Activated CD8-positive, alpha-beta memory T cell treated with anti-CD3 and anti-CD28 coated beads for 1 hour (primary cell): ENCODE data around the gene DPF3.
"Not testable (repeated sequence)": the region's sequence is repeated elsewhere in the genome, so short reads cannot be mapped to it uniquely, and the experiment has no call there.

Experiments
- DNase-seq, 2 donors: peaks; one replicate each; pipeline ENCODE4 v3.0.0-alpha.2; 2020; ENCODE audit warnings: low read depth in 1 of 2; ENCODE audit errors: extremely low read depth in 1 of 2

DPF3 gene

GRCh38 chr14:72776701-72777261 lies 117.1 kb downstream of the DPF3 start:
- no peak for DNase-seq

- DNase-seq: no peak
These were observed 117.9 kb downstream of the DPF3 start for GRCh38 chr14:72775923-72776554.

GRCh38 chr14:72774894-72775620 lies 118.8 kb downstream of the DPF3 start:
- no peak for DNase-seq

- no peak for DNase-seq
These were observed 119.8 kb downstream of the DPF3 start for GRCh38 chr14:72774141-72774540.

- no peak for DNase-seq
These were observed 122.3 kb downstream of the DPF3 start for GRCh38 chr14:72771561-72771960.

- no peak for DNase-seq
These were observed 127.6 kb downstream of the DPF3 start for GRCh38 chr14:72766296-72766695.

GRCh38 chr14:72763892-72764291 lies 130.0 kb downstream of the DPF3 start:
- DNase-seq: no peak

GRCh38 chr14:72759670-72760069 lies 134.2 kb downstream of the DPF3 start:
- DNase-seq: no peak

GRCh38 chr14:72758993-72759392 lies 134.9 kb downstream of the DPF3 start:
- no peak for DNase-seq

- no peak for DNase-seq
These were observed 135.5 kb downstream of the DPF3 start for GRCh38 chr14:72758420-72758819.

- no peak for DNase-seq
These were observed 136.9 kb downstream of the DPF3 start for GRCh38 chr14:72756967-72757366.

GRCh38 chr14:72755766-72756165 lies 138.1 kb downstream of the DPF3 start:
- no peak for DNase-seq

- DNase-seq: no peak
These were observed 139.0 kb downstream of the DPF3 start for GRCh38 chr14:72754949-72755348.

- DNase-seq: no peak
These were observed 140.0 kb downstream of the DPF3 start for GRCh38 chr14:72753879-72754400.

- DNase-seq: no peak
These were observed 140.7 kb downstream of the DPF3 start for GRCh38 chr14:72753044-72753710.

GRCh38 chr14:72752034-72752412 lies 141.9 kb downstream of the DPF3 start:
- DNase-seq: no peak

GRCh38 chr14:72751276-72752033 lies 142.4 kb downstream of the DPF3 start:
- DNase-seq: no peak

- DNase-seq: not testable (repeated sequence)
These were observed 145.0 kb downstream of the DPF3 start for GRCh38 chr14:72748921-72749320.

GRCh38 chr14:72747652-72748051 lies 146.2 kb downstream of the DPF3 start:
- no peak for DNase-seq

- DNase-seq: no peak
These were observed 147.6 kb downstream of the DPF3 start for GRCh38 chr14:72745991-72746980.
